Fibroblast of pulmonary artery (primary cell): ENCODE measurements around the gene CTSF.

Experiments used
- DNase-seq: peaks from one replicate; pipeline ENCODE4 v3.0.0-alpha.2; 2010; ENCODE audit warnings: low read depth
- H3K4me3 ChIP-seq: replicated peaks from 2 replicates; pipeline ENCODE4 v1.5.1; 2011; ENCODE audit warnings: low read depth, mild to moderate bottlenecking, control low read depth, low read length, moderate library complexity
- CTCF ChIP-seq: IDR thresholded peaks from 2 replicates; pipeline ENCODE4 v1.5.1; 2011; ENCODE audit warnings: mild to moderate bottlenecking, control low read depth, low read length, inconsistent platforms; ENCODE audit errors: missing control alignments

The CTSF gene

GRCh38 chr11:66568124-66568916 lies at the start of gene CTSF:
Gene CTSF (minus strand): TSS chr11:66568606. CDS start chr11:66568486, 120 bp downstream.
- no peak for TF ChIP-seq CTCF
- peak; percentile 75 for DNase-seq
- H3K4me3 ChIP-seq, result peak within 1 kb of the TSS; percentile 45

GRCh38 chr11:66617155-66617834 lies 48.9 kb upstream of the CTSF start:
- peak; percentile 57 for DNase-seq
- H3K4me3 ChIP-seq, result peak overlapping the region; percentile 81
- no peak for TF ChIP-seq CTCF

- H3K4me3 ChIP-seq, result peak within 1 kb of the TSS; percentile 81
- no peak for TF ChIP-seq CTCF
- DNase-seq, result peak; percentile 99
Observed at GRCh38 chr11:66616379-66617154, 48.2 kb upstream of the CTSF start, which contains the start of gene RBM14. Gene RBM14 (plus strand): TSS chr11:66616630. CDS start chr11:66616721, 91 bp downstream.

GRCh38 chr11:66614073-66614472 lies 45.7 kb upstream of the CTSF start:
- no peak for TF ChIP-seq CTCF
- H3K4me3 ChIP-seq, result no peak overlapping the region
- DNase-seq, result no peak

GRCh38 chr11:66612458-66612857 lies 44.1 kb upstream of the CTSF start:
- no peak for DNase-seq
- no peak overlapping the region for H3K4me3 ChIP-seq
- TF ChIP-seq CTCF, result no peak

GRCh38 chr11:66609721-66610617 lies 41.6 kb upstream of the CTSF start:
- TF ChIP-seq CTCF, result no peak
- H3K4me3 ChIP-seq, result no peak overlapping the region
- DNase-seq, result no peak
